IPS-11a (cell line): ENCODE measurements around the gene CCDC159.
A peak's percentile ranks its signal among the peaks of the same experiment; 100 is the strongest.
"Not testable (repeated sequence)": the region's sequence is repeated elsewhere in the genome, so short reads cannot be mapped to it uniquely, and the experiment has no call there.

Source experiments
- H3K4me3 ChIP-seq: one replicate; pipeline ENCODE4 v1.5.1; 2013; ENCODE audit warnings: low read depth, low read length, control low read depth

The CCDC159 gene

DNA sequence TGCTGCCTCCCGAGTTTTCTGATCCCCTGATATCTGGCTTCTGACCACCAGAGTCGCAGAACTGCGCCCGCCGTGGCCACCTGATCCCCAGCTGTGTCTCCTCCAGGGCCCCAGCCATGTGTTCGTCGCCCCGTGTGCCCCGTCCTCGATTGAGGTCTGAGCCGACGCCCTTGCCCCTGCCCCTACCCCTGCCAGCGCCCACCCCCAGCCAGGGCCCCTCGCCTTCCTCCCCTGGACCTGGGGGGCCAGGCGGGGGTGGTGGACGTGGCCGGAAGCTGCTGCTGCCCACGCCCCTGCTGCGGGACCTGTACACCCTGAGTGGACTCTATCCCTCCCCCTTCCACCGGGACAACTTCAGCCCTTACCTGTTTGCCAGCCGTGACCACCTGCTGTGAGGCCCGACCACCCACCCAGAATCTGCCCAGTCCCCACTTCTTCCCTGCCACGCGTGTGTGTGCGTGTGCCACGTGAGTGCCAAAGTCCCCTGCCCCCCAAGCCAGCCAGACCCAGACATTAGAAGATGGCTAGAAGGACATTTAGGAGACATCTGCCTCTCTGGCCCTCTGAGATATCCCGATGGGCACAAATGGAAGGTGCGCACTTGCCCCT is 18.1 kb downstream of the CCDC159 start:
- H3K4me3 ChIP-seq: no peak overlapping the region

GRCh38 chr19:11364935-11365334 is 18.6 kb downstream of the CCDC159 start:
- H3K4me3 ChIP-seq: no peak overlapping the region

DNA sequence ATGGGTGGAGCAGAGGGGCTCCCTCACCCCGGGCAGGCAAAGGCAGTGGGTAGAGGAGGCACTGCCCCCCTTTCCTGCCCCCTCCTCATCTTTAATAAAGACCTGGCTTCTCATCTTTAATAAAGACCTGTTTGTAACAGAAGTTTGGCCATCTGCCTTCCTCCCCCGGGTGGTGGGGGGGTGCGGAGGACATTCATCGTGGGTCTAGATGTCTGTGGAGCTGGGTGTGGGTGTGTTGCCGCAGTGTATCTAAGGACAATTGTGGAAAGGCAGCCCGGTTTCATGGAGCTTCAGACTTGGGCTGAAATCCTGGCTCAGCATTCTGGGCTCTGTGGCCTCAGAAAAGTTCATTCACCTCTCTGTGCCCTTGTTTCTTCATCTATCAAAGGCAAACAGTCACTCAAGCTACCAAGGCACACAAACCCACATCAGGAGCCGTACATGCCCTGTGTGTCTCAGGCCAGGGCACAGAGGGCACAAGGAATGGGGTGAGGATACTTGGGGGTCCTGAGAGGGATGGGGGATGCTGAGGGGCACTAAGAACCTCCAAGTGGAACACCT is 19.3 kb downstream of the CCDC159 start:
- no peak overlapping the region for H3K4me3 ChIP-seq

DNA sequence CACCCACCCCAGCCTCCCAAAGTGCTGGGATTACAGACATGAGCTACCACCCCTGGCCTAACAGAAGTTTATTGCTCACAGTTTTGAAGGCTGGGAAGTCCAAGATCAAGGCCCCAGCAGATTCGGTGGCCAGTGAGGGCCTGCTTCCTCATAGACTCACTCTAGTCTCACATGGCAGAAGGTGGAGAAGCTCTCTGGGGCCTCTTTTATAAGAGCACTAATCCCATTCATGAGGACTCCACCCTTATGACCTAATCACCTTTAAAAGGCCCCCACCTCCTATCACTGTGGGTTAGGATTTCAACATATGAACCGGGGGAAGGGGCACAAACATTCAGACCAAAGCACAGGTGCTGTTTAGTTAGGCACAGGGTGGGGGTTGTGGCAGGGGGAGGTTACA is 21.2 kb downstream of the CCDC159 start:
- H3K4me3 ChIP-seq: no peak overlapping the region

- H3K4me3 ChIP-seq: no peak overlapping the region
Observed at GRCh38 chr19:11370744-11371143, 24.4 kb downstream of the CCDC159 start.

DNA sequence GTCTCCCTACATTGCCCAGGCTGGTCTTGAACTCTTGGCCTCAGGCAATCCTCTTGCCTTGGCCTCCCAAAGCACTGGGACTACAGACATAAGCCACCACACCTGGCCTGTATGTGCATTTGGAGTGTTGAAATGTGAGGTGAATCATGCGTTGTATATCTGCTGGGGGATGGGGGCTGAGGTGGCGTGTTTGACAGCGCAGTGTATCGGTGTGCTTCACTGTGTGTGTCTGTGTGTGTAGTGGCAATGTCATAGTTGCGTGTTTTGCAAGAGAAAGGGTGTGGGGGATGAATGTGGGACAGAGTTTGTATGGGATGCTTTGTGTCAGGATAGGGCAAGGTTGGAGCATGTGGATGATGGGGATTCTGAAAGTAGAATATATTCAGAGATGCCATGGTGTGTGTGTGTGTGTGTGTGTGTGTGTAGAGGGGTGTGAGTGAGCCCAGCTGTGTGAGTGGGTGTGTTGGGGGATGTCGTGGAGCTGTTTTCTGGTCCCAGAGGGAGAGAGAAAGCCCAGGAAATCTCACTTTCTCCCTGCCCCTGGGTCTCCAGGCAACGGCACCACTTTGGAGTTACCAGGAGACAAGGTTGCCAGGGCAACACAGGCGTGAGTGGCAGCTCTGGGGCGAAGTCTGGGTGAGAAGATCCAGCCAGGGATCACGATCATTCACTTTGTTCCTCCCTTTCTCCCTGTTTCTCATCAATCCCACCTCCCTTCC is 27.0 kb downstream of the CCDC159 start:
- no peak overlapping the region for H3K4me3 ChIP-seq

DNA sequence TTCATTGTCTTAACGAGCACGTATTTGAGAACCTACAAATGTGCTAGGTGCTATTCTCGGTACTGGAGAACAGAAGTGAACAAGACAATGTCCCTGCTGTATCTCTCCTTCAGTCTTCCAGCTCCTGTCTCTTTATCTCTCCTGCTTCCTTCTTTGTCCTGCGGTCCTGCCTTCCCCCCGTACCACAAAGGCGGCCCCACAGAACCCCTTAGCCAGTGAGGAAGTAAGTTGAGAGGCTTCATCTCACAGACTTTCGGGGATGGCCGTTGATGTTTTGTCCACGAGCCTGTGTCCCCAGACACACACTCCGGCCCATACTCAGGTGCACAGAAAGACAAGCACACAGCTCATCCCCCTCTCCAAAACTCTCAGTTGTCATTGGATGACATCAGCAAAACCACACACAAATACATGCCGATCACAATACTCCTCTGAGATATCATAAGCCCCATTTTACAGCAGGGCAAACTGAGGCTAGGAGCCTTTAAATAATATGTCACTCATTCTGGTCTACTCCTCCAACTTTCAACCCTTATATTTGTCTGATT is 27.6 kb downstream of the CCDC159 start:
- peak overlapping the region; percentile 87 for H3K4me3 ChIP-seq

DNA sequence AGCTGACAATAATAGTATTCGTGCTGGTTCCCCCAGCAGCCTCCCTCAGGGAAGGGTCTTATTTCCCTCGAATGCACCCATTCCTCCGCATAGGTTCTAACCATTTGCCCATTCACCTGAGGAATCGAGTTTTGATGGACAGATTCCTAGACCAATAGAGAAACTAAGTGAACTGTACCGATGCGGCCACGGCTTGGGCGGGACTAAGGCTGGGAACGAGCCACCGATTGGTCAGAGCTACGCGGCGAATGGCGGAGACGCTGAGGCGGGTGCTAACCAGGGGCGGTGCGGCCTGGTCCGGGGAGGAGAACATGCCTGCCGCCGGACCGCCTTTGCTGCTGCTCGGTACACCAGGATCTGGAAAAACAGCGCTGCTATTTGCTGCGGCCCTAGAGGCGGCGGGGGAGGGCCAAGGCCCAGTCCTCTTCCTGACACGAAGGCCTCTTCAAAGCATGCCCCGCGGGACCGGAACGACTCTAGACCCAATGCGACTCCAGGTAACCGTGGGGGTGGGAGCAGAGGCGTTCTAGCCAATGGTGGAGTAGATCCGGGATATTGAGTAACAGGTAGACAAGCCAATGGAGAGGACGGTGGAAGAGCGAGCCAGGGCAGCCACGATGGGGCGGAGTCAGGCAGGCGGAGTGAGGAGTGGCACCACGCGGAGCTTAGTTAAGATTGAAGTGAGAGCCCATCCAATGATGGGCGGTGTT is 28.3 kb downstream of the CCDC159 start, which contains the start of gene SWSAP1:
Gene SWSAP1, plus strand, starts transcription at position 234 of the 710 bp plus-strand sequence. Its CDS starts 15 bp downstream, at position 249.
- peak within 1 kb of the TSS; percentile 87 for H3K4me3 ChIP-seq

DNA sequence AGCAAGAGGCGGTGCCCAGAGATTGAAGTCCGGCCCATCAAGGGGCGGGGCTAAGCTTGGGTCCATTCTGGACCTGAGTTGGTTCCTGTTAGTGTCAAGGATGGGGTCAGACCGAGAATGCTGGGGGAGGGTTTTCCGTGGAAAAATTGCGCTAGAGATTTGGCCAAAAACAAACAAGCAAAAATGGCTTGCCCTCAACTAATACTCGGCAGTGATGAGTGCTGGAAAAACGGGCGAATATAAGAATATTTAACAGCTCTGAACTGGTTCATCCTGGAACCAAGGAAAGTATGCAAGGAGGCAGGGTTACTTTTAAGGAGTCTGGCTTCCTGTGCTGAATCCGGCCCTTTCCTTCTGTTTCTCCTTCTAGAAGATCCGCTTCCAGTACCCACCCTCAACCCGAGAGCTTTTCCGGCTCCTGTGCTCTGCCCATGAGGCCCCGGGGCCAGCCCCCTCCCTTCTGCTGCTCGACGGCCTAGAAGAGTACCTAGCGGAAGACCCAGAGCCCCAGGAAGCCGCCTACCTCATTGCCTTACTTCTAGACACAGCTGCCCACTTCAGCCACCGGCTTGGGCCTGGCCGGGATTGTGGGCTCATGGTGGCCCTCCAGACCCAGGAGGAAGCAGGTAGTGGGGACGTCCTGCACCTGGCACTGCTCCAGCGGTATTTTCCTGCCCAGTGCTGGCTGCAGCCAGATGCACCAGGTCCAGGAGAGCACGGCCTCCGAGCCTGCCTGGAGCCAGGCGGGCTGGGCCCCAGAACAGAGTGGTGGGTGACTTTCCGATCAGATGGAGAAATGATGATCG is 29.0 kb downstream of the CCDC159 start:
- H3K4me3 ChIP-seq: peak overlapping the region; percentile 87

DNA sequence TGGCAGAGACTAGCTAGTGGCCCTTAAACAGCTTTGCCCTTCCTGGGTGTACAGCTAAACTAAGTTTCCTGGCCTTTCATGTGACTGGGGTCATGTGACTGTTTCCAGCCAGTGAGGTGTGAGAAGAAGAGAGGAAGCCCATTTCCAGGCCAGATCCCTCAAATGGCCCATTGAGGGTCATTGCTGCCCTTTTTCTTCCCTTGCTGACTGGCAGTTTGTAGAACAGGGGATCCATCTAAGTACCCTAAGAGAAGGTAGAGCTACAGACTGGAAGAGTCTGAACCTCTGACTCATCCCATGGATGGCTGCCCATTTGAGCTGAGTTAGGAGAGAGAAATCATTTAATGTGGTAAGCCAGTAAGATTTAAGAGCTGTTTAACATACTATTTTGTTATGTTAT is 30.9 kb downstream of the CCDC159 start:
- H3K4me3 ChIP-seq: no peak overlapping the region

GRCh38 chr19:11377756-11378155 is 31.4 kb downstream of the CCDC159 start:
- no peak overlapping the region for H3K4me3 ChIP-seq

GRCh38 chr19:11378319-11379189 is 32.2 kb downstream of the CCDC159 start:
- no peak overlapping the region for H3K4me3 ChIP-seq

DNA sequence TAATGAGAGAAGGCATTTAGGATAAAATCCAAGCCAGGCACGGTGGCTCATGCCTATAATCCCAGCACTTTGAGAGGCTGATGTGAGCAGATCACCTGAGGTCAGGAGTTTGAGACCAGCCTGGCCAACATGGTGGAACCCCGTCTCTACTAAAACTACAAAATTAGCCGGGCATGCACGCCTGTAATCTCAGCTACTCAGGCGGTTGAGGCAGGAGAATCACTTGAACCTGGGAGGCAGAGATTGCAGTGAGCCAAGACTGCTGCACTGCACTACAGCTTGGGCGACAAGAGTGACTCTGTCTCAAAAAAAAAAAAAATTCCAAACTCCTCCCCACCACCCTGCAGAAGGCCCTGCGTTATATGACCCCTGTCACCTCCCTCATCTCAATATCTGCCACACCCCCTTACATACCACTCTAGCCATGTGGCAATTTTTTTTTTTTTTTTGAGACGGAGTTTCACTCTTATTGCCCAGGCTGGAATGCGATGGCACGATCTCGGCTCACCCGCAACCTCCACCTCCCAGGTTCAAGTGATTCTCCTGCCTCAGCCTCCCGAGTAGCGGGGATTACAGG is 33.0 kb downstream of the CCDC159 start:
- H3K4me3 ChIP-seq: not testable (repeated sequence)

DNA sequence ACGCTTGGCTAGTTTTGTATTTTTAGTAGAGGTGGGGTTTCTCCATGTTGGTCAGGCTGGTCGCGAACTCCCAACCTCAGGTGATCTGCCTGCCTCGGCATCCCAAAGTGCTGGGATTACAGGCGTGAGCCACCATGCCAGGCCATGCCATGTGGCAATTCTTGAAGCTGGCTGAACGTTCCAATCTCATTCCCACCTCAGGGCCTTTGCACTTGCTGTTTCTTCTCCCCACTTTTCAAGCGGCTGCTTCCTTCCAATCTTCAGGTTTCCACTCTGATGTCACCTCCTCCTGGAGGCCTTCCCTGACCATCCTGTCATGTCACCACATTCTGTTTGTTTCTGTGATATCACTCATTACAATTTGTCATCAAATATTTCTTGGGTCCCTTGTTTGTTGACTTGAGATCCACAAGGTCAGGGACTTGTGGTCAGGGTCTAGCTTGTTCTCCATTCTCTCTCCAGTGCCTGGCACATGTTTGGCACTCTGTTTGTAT is 33.6 kb downstream of the CCDC159 start:
- H3K4me3 ChIP-seq: no peak overlapping the region

DNA sequence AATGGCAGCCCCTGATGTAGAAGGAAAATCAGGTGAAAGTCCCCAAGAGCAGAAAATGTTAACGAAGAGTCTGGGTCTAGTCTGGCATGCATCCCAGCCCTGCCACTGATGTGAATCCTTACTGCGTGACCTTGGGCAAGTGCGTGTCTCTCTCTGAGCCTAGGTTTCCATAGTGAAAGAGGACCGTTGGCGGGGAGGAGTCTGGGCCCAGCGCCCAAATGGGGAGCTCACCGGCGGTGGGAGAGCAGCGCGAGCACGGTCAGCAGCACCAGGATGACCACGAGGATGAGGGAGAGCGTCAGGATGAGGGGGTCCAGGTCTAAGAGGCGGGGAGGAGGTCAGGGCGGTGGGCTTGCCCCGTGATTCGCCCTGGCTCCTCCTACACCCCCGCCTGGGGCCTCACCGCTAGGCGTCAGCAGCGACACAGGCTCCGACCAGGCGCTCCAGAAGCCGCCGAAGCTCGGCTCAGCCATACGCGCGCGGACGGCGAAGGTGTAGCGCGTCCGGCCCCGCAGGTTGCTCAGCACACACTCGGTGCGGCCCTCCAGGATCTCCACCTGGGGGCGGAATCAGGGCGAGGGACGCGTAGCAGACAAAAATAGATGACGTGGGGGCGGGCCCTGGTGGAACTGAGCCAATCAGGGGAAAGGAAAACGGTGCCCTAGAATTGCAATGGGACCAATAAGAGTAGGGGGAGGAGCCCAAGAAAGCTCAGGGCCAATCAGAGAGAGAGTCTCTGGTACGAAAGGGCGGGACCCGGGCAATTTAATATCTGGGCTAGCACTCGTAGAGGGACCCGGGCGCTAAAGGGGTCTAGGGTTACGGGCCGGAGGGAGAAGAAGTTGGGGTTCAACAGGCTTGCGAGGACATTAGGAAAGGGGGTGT is 34.6 kb downstream of the CCDC159 start:
- H3K4me3 ChIP-seq: peak overlapping the region; percentile 80

- peak overlapping the region; percentile 54 for H3K4me3 ChIP-seq
Observed at GRCh38 chr19:11382898-11383705, 36.8 kb downstream of the CCDC159 start.

DNA sequence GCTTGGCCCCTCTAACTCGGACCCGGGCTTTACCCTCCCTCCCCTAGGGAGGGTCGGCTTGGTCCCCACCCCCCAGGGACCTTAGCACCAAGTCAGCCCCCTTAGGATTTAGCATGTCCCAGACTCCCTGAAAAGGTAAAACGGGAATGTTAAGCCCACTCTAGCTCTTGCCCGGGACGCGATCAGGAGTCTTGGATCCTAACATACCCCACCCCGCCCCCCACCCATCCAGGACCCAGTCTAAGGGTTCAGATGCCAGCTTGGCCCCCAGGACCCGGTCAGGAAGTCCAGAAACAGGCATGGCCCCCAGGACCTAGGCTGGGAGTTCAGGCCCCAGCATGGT is 37.4 kb downstream of the CCDC159 start:
- H3K4me3 ChIP-seq: peak overlapping the region; percentile 54
